ENCODE results near the gene SLC39A11.
A peak's percentile ranks its signal among the peaks of the same experiment; 100 is the strongest.
"Not testable (repeated sequence)": the region's sequence is repeated elsewhere in the genome, so short reads cannot be mapped to it uniquely, and the experiment has no call there.

The SLC39A11 gene

DNA sequence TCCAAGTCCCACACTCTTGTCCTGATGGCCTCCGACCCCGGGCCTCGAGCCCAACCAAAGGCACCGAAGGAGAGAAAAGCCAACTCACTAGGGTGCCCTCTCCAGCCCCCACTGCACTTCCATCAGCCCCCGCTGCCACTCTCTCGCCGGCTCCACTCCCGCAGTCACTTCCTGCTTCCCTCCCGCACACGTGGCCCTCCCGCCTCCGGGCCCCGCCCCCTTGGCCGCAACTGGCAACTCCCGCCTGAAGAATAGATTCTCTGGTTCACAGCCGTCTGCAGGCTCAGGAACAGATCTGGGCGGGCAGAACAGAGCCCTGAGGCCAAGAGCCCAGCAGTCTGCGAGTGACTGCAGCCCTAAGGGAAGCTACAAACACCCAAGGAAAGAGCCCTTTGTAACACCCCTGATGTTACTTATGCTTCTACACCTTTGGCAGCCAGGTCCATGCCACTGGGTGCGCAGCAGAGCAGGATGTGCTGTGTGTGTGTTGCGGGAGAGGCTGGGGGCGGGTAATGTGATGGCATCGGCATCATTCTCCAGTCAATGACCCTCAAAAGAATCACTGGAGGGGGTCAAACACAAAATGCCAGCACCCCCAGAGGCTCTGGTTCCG lies at the start of gene SLC39A11:
Gene SLC39A11, minus strand, starts transcription at position 166 of the 613 bp plus-strand sequence. CDS start 3,924 bp downstream, outside the sequence.
- DNase-seq (ENCODE audit: low read depth, low spot score), result peak; percentile 88

DNA sequence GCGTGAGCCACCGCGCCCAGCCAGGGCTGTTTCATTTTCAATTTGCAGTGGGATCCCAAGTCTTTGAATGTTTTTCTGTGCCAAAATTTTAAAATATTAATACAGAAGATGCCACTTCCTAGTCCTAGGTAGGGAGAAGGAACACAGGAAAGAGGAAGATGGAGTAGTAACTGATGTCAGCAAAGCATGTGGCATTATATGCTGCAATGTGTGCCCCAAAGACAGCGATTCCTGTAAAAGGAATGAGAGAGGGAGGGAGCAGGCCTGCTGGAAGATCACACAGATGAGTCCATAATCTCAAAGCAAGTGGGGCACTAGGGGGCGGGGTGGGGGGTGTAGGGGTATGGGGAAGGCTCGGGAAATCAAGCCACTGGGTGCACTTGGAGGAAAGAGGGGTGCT lies 48.9 kb upstream of the SLC39A11 start:
- DNase-seq (ENCODE audit: low read depth, low spot score), result no peak

- DNase-seq (ENCODE audit: low read depth, low spot score), result no peak
Observed at GRCh38 chr17:73140566-73140965, 48.1 kb upstream of the SLC39A11 start.

DNA sequence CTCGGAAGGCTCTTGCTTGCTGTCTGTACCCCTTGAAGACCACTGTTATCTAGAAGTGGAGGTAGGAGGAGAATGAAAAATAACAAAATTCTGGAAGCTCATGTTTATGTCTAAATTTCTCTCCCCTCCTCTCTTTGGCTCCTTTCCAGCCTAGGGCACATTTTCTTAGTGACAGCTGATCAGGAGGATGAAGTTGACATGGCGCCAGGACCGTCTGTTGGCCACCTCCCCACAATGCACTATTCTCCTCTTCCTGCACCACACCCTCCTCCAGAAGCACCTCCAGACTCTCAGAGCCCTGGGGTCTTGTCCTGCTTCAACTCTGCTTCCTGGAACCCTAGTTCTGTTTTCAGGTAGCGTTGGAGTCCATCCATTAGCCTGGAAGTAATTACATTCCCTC lies 46.8 kb upstream of the SLC39A11 start:
- no peak for DNase-seq (ENCODE audit: low read depth, low spot score)

GRCh38 chr17:73138541-73139138 lies 46.2 kb upstream of the SLC39A11 start:
- DNase-seq (ENCODE audit: low read depth, low spot score), result no peak

DNA sequence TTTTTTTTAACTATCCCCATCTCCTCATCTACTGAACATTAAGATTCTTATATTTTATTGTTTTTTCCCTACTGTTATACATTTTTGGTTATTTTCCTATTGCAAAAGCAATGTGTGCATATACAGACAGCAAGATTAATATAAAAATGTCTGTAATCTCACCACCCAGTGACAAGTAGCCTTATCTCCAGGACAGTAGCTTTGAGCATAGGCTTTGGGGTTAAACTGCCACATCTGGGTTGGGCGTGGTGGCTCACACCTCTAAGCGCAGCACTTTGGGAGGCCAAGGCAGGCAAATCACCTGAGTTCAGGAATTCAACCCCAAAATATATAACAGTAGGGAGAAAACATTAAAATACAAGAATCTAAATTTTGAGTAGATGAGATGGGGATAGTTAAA lies 44.9 kb upstream of the SLC39A11 start:
- no peak for DNase-seq (ENCODE audit: low read depth, low spot score)

DNA sequence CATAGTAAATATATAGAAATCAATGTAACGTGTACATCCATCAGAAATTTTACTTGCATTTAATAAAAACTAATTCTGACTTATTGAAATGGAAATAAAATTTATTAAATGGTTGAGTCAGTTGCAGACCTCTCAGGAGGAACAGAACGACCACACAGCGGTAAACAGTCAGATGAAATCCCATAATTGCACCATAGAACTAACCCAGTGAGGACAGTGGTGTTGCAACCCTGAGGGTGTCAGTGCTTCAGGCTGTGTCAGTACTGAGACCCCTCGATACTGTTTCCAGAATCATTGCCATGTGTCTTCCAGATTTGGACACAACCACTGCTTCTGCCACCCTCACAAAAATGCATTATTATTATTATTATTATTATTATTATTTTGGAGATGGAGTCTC lies 43.3 kb upstream of the SLC39A11 start:
- DNase-seq (ENCODE audit: low read depth, low spot score), result no peak

- no peak for DNase-seq (ENCODE audit: low read depth, low spot score)
Observed at GRCh38 chr17:73133911-73134649, 41.6 kb upstream of the SLC39A11 start.

- no peak for DNase-seq (ENCODE audit: low read depth, low spot score)
Observed at GRCh38 chr17:73132085-73132492, 39.6 kb upstream of the SLC39A11 start.

GRCh38 chr17:73131439-73131838 lies 39.0 kb upstream of the SLC39A11 start:
- DNase-seq (ENCODE audit: low read depth, low spot score), result not testable (repeated sequence)

DNA sequence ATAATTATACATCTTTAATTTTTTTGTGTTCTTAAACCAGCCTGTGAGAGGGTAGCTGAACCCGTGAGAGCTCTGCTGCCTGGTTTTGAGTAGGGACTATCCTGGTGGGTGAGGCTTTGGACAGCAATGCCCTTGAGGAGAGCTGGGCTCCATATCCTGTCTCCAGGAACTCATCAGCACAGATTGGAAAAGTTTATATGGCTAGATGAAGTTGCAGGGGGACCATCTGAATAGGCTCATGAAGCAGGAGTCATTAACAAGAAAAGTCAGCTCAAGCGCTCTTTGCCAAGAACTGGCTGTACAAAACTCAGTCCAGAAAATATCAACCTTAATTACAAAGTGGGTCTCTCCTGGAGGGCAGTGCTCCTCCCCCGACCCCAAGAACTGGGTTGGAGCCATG lies 38.5 kb upstream of the SLC39A11 start:
- no peak for DNase-seq (ENCODE audit: low read depth, low spot score)

- DNase-seq (ENCODE audit: low read depth, low spot score), result no peak
Observed at GRCh38 chr17:73128496-73128895, 36.0 kb upstream of the SLC39A11 start.

DNA sequence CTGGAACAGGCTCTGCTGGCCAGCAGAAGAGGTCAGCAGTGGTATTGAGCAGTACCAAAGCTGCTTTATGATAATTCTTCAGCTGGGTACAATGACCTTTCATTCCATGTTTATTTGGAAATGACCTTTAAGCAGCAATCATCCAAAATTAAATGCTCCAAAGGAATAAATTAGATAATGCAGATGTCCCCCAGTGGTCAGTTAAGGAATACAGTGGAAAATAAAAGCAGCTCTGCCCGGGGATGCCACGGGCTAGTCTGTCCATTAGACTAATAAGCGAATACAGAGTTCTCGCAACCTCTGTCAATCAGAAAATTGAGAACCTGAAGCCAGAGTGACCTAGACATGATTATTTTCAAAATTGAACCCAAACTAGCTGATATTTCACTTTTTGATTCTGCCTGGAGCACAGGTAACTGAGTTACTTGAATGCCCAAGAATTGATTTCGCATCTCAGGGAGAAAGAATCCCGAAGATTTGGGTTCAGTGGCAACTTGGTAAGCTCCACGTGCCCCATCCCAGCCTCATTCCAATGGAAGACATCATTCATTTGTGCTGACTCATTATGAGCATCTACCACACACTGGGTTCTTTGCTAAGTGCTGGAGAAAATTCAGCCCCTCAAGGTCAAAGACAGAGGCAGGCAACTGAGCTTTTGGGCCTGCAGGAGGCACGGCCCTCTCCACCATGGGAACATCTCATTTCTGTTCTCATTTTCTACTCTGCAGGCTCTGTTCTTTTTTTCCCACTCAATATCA lies 34.4 kb upstream of the SLC39A11 start:
- DNase-seq (ENCODE audit: low read depth, low spot score), result no peak

GRCh38 chr17:73123606-73124320 lies 31.3 kb upstream of the SLC39A11 start:
- DNase-seq (ENCODE audit: low read depth, low spot score), result no peak

DNA sequence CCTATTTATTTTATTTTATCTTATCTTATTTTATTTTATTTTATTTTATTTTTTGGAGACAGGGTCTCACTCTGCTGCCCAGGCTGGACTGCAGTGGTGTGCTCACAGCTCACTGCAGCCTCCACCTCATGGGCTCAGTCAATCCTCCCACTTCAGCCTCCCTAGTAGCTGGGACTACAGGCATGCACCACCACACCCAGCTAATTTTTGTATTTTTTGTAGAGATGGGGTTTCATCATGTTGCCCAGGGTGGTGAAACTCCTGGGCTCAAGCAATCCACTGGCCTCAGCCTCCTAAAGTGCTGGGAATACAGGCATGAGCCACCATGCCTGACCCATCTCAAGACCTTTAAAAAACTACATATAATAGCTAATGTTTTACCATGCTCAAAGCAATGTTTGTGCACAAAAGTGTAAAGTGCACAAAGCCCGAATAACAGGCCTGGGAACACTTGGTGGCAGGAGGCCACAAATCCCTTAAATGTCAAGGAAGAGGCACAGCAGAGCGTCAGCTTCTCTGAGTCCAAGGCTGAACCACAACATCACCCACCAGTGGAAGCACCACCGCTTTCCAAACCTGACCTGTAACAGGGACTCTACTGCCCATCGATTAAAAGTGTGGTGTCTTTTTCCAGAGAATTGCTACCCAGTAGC lies 30.6 kb upstream of the SLC39A11 start:
- DNase-seq (ENCODE audit: low read depth, low spot score), result no peak

- no peak for DNase-seq (ENCODE audit: low read depth, low spot score)
Observed at GRCh38 chr17:73121506-73121905, 29.0 kb upstream of the SLC39A11 start.

DNA sequence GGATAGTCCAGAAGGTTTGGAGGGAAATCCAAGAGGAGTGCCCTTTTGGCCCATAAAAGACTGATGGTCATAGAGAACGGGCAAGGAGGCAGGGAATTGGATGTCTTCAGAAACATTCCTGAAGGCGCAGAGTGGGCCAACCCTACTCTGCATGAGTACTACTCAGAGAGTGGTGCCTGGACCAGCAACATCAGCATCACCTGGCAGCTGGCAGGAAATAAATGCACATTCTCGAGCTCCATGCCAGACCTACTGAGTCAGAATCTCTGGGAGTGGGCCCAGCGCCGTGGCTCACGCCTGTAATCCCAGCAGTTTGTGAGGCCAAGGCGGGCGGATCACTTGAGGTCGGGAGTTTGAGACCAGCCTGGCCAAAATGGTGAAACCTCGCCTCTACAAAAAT lies 27.1 kb upstream of the SLC39A11 start:
- DNase-seq (ENCODE audit: low read depth, low spot score), result no peak

DNA sequence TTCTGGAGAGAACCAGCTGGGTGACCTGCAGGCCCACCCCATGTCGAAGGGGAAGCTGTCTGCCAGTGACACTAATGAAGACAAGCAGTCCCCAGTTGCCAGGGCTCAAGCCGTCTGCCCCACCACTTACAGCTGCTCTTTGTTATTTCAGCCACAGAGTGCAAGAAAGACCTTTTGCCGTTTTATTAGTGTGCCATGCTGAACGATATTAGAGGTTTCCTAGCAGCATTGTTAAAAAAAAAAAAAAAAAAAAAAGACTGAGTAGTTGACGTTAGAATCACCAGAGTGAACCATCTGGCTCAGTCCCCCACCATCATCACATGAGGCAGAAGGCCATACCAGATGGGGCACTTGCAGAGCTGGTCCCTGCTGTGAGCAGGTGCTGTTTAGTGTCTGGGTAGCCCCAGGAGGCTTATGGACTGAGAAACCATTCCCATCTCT lies 26.5 kb upstream of the SLC39A11 start:
- no peak for DNase-seq (ENCODE audit: low read depth, low spot score)

GRCh38 chr17:73118139-73118538 lies 25.7 kb upstream of the SLC39A11 start:
- DNase-seq (ENCODE audit: low read depth, low spot score), result no peak

GRCh38 chr17:73112246-73112645 lies 19.8 kb upstream of the SLC39A11 start:
- no peak for DNase-seq (ENCODE audit: low read depth, low spot score)

- DNase-seq (ENCODE audit: low read depth, low spot score), result no peak
Observed at GRCh38 chr17:73111386-73111785, 18.9 kb upstream of the SLC39A11 start.
